DND-41 (cell line): ENCODE measurements around the gene PPARA.

ENCODE experiments used
- CTCF ChIP-seq: IDR thresholded peaks from 2 replicates; pipeline ENCODE4 v1.5.1; 2012; ENCODE audit warnings: borderline replicate concordance, low read length, moderate library complexity, mild to moderate bottlenecking; ENCODE audit not compliant: poor library complexity, severe bottlenecking; ENCODE audit errors: extremely low read depth
- EZH2 ChIP-seq: IDR thresholded peaks from 3 replicates; pipeline ENCODE4 v1.6.1; 2012; ENCODE audit warnings: borderline replicate concordance, low read depth, mild to moderate bottlenecking, moderate library complexity, low read length, inconsistent platforms; ENCODE audit not compliant: severe bottlenecking

- TF ChIP-seq CTCF = no peak
- no peak for TF ChIP-seq EZH2
Measured at GRCh38 chr22:46229701-46230100, 79.4 kb downstream of the PPARA start.
